Purkinje cell (primary cell): ENCODE data around the gene PATL2. TPM values are rescaled to one million over a fixed set of nuclear protein-coding genes. Genes with fewer than 3 reads are reported as not detected.

Source experiments
- polyA plus RNA-seq: library from polyadenylated mRNA; unstranded; fragments of >200 nt; fragmentation: Nextera tagmentation; gene quantifications from 2 replicates; pipeline ENCODE4 v1.2.1, GENCODE V29; 2014

The PATL2 gene
- not detected in 2 replicates for polyA plus RNA-seq

DNA sequence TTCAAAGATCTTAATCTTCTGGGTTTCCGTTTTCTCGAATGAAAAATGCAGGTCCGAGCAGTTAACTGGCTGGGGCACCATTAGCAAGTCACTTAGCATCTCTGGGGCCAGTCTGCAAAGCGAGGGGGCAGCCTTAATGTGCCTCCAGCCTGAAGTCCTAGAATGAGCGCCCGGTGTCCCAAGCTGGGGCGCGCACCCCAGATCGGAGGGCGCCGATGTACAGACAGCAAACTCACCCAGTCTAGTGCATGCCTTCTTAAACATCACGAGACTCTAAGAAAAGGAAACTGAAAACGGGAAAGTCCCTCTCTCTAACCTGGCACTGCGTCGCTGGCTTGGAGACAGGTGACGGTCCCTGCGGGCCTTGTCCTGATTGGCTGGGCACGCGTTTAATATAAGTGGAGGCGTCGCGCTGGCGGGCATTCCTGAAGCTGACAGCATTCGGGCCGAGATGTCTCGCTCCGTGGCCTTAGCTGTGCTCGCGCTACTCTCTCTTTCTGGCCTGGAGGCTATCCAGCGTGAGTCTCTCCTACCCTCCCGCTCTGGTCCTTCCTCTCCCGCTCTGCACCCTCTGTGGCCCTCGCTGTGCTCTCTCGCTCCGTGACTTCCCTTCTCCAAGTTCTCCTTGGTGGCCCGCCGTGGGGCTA lies at the start of gene PATL2, which contains the start of gene B2M:
Gene PATL2 (minus strand): TSS at position 228 of the 647 bp plus-strand sequence. CDS start 34,833 bp downstream, outside the sequence.
Gene B2M (plus strand): TSS at position 422 of the 647 bp plus-strand sequence. CDS start 30 bp downstream, at position 452.

DNA sequence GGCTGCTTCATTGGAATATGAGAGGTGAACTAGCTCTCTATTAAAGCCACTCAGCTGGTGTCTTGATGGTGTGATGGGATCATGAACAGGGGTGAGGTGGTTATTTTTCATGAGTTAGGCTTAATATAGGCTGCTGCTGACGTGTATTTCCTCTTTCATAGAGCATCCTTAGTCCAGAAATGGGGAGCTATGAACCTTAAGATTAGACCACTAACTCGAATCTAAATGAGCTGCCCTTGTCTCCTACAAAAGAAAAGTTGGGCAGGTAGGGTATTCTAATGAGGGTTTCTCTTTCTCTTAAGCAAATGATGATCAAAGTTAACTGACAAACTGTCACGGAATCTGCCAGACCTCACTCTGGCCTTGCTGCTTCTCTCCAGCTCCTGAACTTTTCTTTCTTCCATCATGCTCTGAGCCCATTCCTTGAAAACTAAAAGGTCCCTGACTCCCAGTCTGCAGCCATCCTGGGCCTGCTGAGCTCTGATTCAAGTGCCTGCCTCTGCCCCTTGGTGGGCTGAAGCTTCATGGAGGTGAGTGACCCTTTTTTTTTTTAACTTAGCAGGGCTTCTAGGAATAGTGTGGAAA lies 25.1 kb upstream of the PATL2 start, which contains the start of gene TRIM69:
Gene TRIM69 (plus strand): TSS at position 348 of the 585 bp plus-strand sequence. CDS start 177 bp downstream, at position 525.

DNA sequence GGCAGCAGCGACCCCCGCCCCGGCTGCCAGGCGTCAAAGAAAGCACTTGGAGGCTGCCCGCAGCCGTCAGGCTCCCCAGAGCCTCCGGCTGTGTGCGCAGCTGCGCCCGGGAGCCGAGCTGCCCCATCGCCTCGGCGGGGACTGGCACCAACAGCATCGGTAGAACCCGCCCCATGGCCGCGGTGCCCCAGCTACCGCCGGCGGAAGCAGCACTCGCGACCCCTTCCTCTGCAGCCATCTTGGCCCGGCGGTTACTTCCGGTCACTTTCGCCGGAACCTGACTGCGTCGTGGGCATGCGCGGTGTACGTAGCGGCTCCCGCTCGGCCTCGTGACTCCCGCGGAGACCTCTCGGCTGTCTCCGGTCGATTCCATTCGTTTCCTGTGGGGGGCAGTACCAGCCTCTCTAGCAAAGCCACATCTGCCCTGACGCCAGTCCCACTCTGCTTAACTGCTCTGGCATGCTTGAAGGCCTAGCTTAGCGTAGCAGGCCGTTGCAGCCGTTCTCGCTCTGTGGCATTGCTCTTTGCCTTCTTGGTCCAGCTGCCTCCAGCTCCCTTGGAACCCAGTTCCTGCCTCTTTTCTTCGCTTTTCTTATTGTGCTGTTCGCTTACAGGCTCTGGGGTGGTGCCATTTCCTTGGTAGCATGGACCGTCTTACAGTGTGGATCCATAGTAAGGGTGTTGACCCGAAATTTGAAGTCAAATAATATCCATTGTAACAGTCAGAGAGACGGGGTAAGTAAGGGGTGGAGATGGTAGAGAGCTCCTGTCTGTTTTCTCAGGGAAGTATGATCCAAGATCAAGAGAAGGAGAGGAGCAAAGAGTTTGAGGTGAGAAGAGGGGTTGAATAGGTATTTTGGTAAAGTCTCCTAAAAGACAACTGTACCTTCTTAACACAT lies 47.5 kb downstream of the PATL2 start, which contains the start of gene SPG11:
Gene SPG11 (minus strand): TSS at position 253 of the 899 bp plus-strand sequence. CDS start 15 bp downstream, at position 238.

Other genes with a start within 250 kb of the PATL2 start
- gene EIF3J, start 174.2 kb downstream of the PATL2 start, polyA plus RNA-seq: 43.7 and 54.9 TPM in 2 replicates
- gene SPG11, start 47.7 kb downstream of the PATL2 start, polyA plus RNA-seq: 26.1 and 34.9 TPM in 2 replicates
- gene B2M, start 194 bp upstream of the PATL2 start, polyA plus RNA-seq: 2,747 and 3,416 TPM in 2 replicates
- 39.3 and 48.2 TPM in 2 replicates for gene TRIM69, start 25.2 kb upstream of the PATL2 start, polyA plus RNA-seq
- gene TERB2, start 245.4 kb upstream of the PATL2 start, polyA plus RNA-seq: not detected in 2 replicates